GM12878 (cell line): ENCODE measurements around the gene DSE. TPM values are rescaled to one million over a fixed set of nuclear protein-coding genes. Genes with fewer than 3 reads are reported as not detected.

Source experiments
- ATAC-seq: fragments of 200-7000 bp; cut with Tn5 transposase; 3 replicates; pipeline ENCODE4 v1.9.1; 2020; ENCODE audit warnings: mild to moderate bottlenecking, moderate library complexity
- BruUV-seq: library from RNA; stranded (reverse); fragments of 400-500 nt; replicated peaks from 2 replicates; lab custom pipeline; 2021; lab: Mats Ljungman, UMichigan
- CTCF ChIA-PET: fragments of 300-600 bp; sonication (Branson Sonifier 250); formaldehyde crosslinking; extraction: SDS; loops from one replicate; lab custom pipeline; 2021; ENCODE audit warnings: inconsistent platforms; lab: Yijun Ruan, JAX
- POLR2A ChIA-PET: fragments of 350-600 bp; formaldehyde crosslinking; extraction: SDS; loops from one replicate; lab custom pipeline; 2021; ENCODE audit warnings: inconsistent platforms; lab: Charles Lee
- RAD21 ChIA-PET: fragments of 300-600 bp; sonication (Branson Sonifier 250); formaldehyde crosslinking; loops from one replicate; lab custom pipeline; 2023; ENCODE audit warnings: antibody characterized with exemption; ENCODE audit not compliant: unreplicated experiment; lab: Charles Lee
- SMC1A ChIA-PET: fragments of 300-600 bp; sonication (Branson Sonifier 250); formaldehyde crosslinking; loops from one replicate; lab custom pipeline; 2023; ENCODE audit not compliant: unreplicated experiment, uncharacterized antibody; lab: Charles Lee
- DNase-seq: peaks from one replicate; pipeline ENCODE4 v3.0.0-alpha.2; 2011; ENCODE audit warnings: low read depth, low spot score
- FAIRE-seq: peaks from 3 replicates; lab custom pipeline; 2011; peaks lifted over from hg19 to GRCh38; lab: Jason Lieb, UNC
- H2AFZ ChIP-seq: 2 replicates; pipeline ENCODE4 v1.6.0; 2011; ENCODE audit warnings: low read depth, low read length, control low read depth; ENCODE audit not compliant: control insufficient read depth
- H3K27ac ChIP-seq: 2 replicates; pipeline ENCODE4 v1.5.1; 2011; ENCODE audit warnings: control low read depth; ENCODE audit not compliant: control insufficient read depth, insufficient read depth
- H3K27me3 ChIP-seq, 2 experiments: replicated peaks in 1 of 2; 2 replicates each; pipeline versions ENCODE4 v1.6.0 to v1.6.1; 2011; ENCODE audit warnings: low read length in 1 of 2; ENCODE audit not compliant: control insufficient read depth in 2 of 2, insufficient read depth in 2 of 2
- H3K36me3 ChIP-seq, 2 experiments: 2 replicates each; pipeline ENCODE4 v1.5.1; 2011; ENCODE audit warnings: low read length in 1 of 2; ENCODE audit not compliant: control insufficient read depth in 2 of 2, insufficient read depth in 2 of 2
- H3K4me1 ChIP-seq: 2 replicates; pipeline ENCODE4 v1.6.1; 2011; ENCODE audit warnings: mild to moderate bottlenecking, low read length, moderate library complexity, mixed read lengths; ENCODE audit not compliant: control insufficient read depth, insufficient read depth
- H3K4me2 ChIP-seq: 2 replicates; pipeline ENCODE4 v1.6.0; 2011; ENCODE audit warnings: control low read depth; ENCODE audit not compliant: control insufficient read depth, insufficient read depth
- H3K4me3 ChIP-seq: fragments of 200-600 bp; sonication (generic); 2 replicates; pipeline ENCODE4 v1.5.1; 2016
- H3K79me2 ChIP-seq: 2 replicates; pipeline ENCODE4 v1.6.0; 2011; ENCODE audit warnings: low read length; ENCODE audit not compliant: control insufficient read depth, insufficient read depth
- H3K9ac ChIP-seq: 2 replicates; pipeline ENCODE4 v1.8.0; 2011; ENCODE audit warnings: low read length, control low read depth, mixed read lengths; ENCODE audit not compliant: control insufficient read depth, insufficient read depth
- H3K9me3 ChIP-seq: replicated peaks from 3 replicates; pipeline ENCODE4 v1.5.1; 2011; ENCODE audit warnings: mild to moderate bottlenecking, low read length; ENCODE audit not compliant: control insufficient read depth, insufficient read depth
- H4K20me1 ChIP-seq: 2 replicates; pipeline ENCODE4 v1.6.0; 2011; ENCODE audit not compliant: control insufficient read depth, insufficient read depth
- BCL3 ChIP-seq: IDR thresholded peaks from 2 replicates; pipeline ENCODE4 v1.6.1; 2011; ENCODE audit warnings: borderline replicate concordance, low read depth, mild to moderate bottlenecking, moderate library complexity, low read length; ENCODE audit not compliant: insufficient read depth, poor library complexity, severe bottlenecking
- CREM ChIP-seq: IDR thresholded peaks from 2 replicates; pipeline ENCODE4 v1.6.1; 2014; ENCODE audit warnings: antibody characterized with exemption, low read depth
- CTCF ChIP-seq, 3 experiments: IDR thresholded peaks in 2 of 3; conservative IDR thresholded peaks in 1 of 3; 2 replicates each; pipeline ENCODE4 v1.5.1; 2011; ENCODE audit warnings: low read depth in 3 of 3, low read length in 3 of 3, mild to moderate bottlenecking in 3 of 3, control low read depth in 2 of 3, moderate library complexity in 2 of 3, inconsistent platforms in 1 of 3, mixed read lengths in 1 of 3; ENCODE audit not compliant: control insufficient read depth in 2 of 3, insufficient read depth in 1 of 3; ENCODE audit errors: extremely low read depth in 1 of 3
- E4F1 ChIP-seq: fragments of 450-650 bp; IDR thresholded peaks from 2 replicates; pipeline ENCODE4 v1.6.1; 2018; ENCODE audit warnings: borderline replicate concordance, mild to moderate bottlenecking; ENCODE audit not compliant: partially characterized antibody
- EED ChIP-seq: sonication (generic); IDR thresholded peaks from 2 replicates; pipeline ENCODE4 v1.6.1; 2016; ENCODE audit warnings: antibody characterized with exemption, low read depth
- NFIC ChIP-seq: IDR thresholded peaks from 2 replicates; pipeline ENCODE4 v1.6.1; 2012; ENCODE audit warnings: low read depth, mild to moderate bottlenecking, inconsistent platforms, low read length, moderate library complexity
- NFXL1 ChIP-seq: fragments of 450-650 bp; IDR thresholded peaks from 2 replicates; pipeline ENCODE4 v1.6.1; 2017; ENCODE audit warnings: antibody characterized with exemption, mild to moderate bottlenecking, borderline replicate concordance
- SIN3A ChIP-seq: IDR thresholded peaks from 2 replicates; pipeline ENCODE4 v1.6.1; 2012; ENCODE audit warnings: low read depth, low read length, improper control_type of control experiment
- SIX5 ChIP-seq: IDR thresholded peaks from 2 replicates; pipeline ENCODE4 v1.6.1; 2011; ENCODE audit warnings: mild to moderate bottlenecking, low read depth, low read length, moderate library complexity; ENCODE audit not compliant: severe bottlenecking
- SKIL ChIP-seq: fragments of 450-650 bp; IDR thresholded peaks from 2 replicates; pipeline ENCODE4 v1.6.1; 2017; ENCODE audit warnings: mild to moderate bottlenecking, low read depth, inconsistent platforms; ENCODE audit not compliant: poor library complexity, severe bottlenecking
- SMARCA5 ChIP-seq: fragments of 450-650 bp; IDR thresholded peaks from 2 replicates; pipeline ENCODE4 v1.6.1; 2017; ENCODE audit warnings: mild to moderate bottlenecking
- WGBS: methylation state at CpG from one replicate; pipeline ENCODE4 v1.1.6; 2016; ENCODE audit warnings: low lambda C conversion rate; ENCODE audit not compliant: insufficient replicate concordance, insufficient coverage; ENCODE audit errors: missing lambda C conversion rate; 5-methylcytosine and 5-hydroxymethylcytosine counted together
- in situ Hi-C: fragments of 300-500 bp; cut with MboI; formaldehyde crosslinking; loops from 9 replicates; pipeline ENCODE4 v1.14.3; 2018; ENCODE audit warnings: mixed read lengths
- intact Hi-C: fragments of 100-400 bp; cut with micrococcal nuclease; formaldehyde crosslinking; loops from one replicate; pipeline ENCODE4 v1.14.2; 2022; ENCODE audit not compliant: unreplicated experiment
- polyA plus RNA-seq, 11 experiments: library from polyadenylated mRNA; depleted of rRNA in 4 of 11; unstranded in 6 of 11; stranded (reverse) in 5 of 11; fragments of >200 nt; fragmentation: Nextera tagmentation in 4 of 11; fragmentation: Illumina TruSeq in 1 of 11; extraction: Ambion mirVana in 4 of 11; extraction: Trizol in 1 of 11; gene quantifications; 1 replicate in 1 of 11; 2 replicates in 10 of 11; pipeline versions ENCODE4 v1.2.1 to v1.2.3, GENCODE V29; 2011 to 2016; ENCODE audit warnings: inconsistent platforms in 2 of 11, missing spikeins in 2 of 11, low read depth in 1 of 11
- total RNA-seq, 4 experiments: library from RNA; depleted of rRNA in 3 of 4; stranded (reverse); fragments of >200 nt in 3 of 4; fragmentation: Illumina TruSeq in 1 of 4; extraction: Trizol in 1 of 4; gene quantifications; 2 replicates each; pipeline versions ENCODE4 v1.2.1 to v1.2.3, GENCODE V29; 2013 to 2021

The DSE gene
- total and polyA plus RNA-seq, 10 of the 15 experiments (the other 5 are each of a cell fraction or from before 2014, with no cell fraction given), result 12.6 to 76.4 (median 43.0) TPM

- no peaks in the 10 kb centered on the region; the same call in 2 of the 3 replicates for H3K9me3 ChIP-seq
- BruUV-seq, result no TSS peak
- H3K36me3 ChIP-seq, result no peaks in the 10 kb centered on the region
- TF ChIP-seq BCL3 (no peak), CTCF (IDR thresholded peaks at IDR 0.05 in 2 of 3, conservative IDR thresholded peaks at IDR 0.05 in 1 of 3; ENCODE audit: control insufficient read depth in 2 of 3, extremely low read depth in 1 of 3, insufficient read depth in 1 of 3, low read depth in 3 of 3, low read length in 3 of 3) (no peak), SKIL (no peak), NFXL1 (no peak), CREM (no peak), SMARCA5 (no peak), SIN3A (no peak), SIX5 (no peak), EED (no peak), E4F1 (no peak), NFIC (no peak)
- ChIA-PET POLR2A (no interaction called here), SMC1A (interaction anchor here (1.0 to 2.0 kb wide), 5 partner anchors 10 to 144 kb away, joined by 3 to 8 read pairs (median 3); no protein-coding TSS in a partner anchor), CTCF (interaction anchor here (0.7 to 2.1 kb wide), 4 partner anchors 10 to 486 kb away, joined by 3 to 17 read pairs (median 3); no protein-coding TSS in a partner anchor), RAD21 (no interaction called here)
- H3K27ac ChIP-seq, result no peak overlapping the region
- in situ Hi-C loops, result no loop called here
- ATAC-seq, result no peak
- DNase-seq, result no peak
- H3K27me3 ChIP-seq, result no peaks in the 10 kb centered on the region
- FAIRE-seq, result no peak
- H3K4me2 ChIP-seq, result no peak overlapping the region
- H3K4me3 ChIP-seq, result no peak overlapping the region
- H3K9ac ChIP-seq, result no peak overlapping the region
- WGBS, result 27% methylated on average over 2 of the region's 2 CpGs
- H4K20me1 ChIP-seq, result no peaks in the 10 kb centered on the region
- no peak overlapping the region for H2AFZ ChIP-seq
- peaks cover 9% of the 10 kb centered on the region; the same call in 1 of the 2 replicates for H3K4me1 ChIP-seq
- H3K79me2 ChIP-seq, result no peaks in the 10 kb centered on the region
- intact Hi-C loops, result no loop called here
These were observed 21.5 kb upstream of the DSE start for GRCh38 chr6:116349216-116349615.
